Colonic mucosa (tissue), 4 donors: ENCODE measurements around the gene FBXO31. TPM values are rescaled to one million over a fixed set of nuclear protein-coding genes. Genes with fewer than 3 reads are reported as not detected.

ENCODE experiments used
- DNase-seq: peaks from one replicate; pipeline ENCODE4 v3.0.0-alpha.2; 2020
- H3K27ac ChIP-seq: fragments of 200-600 bp; one replicate; pipeline ENCODE4 v1.8.0; 2021
- H3K27me3 ChIP-seq: fragments of 200-600 bp; one replicate; pipeline ENCODE4 v1.8.0; 2021
- H3K36me3 ChIP-seq: fragments of 200-600 bp; one replicate; pipeline ENCODE4 v1.8.0; 2021
- H3K4me1 ChIP-seq: fragments of 200-600 bp; one replicate; pipeline ENCODE4 v1.8.0; 2021; ENCODE audit warnings: mild to moderate bottlenecking
- H3K4me3 ChIP-seq: fragments of 200-600 bp; one replicate; pipeline ENCODE4 v1.8.0; 2021
- H3K9ac ChIP-seq, 2 donors: one replicate each; pipeline ENCODE4 v1.7.0; 2013; ENCODE audit warnings: control low read depth in 2 of 2, low read depth in 2 of 2, low read length in 2 of 2
- H3K9me3 ChIP-seq: fragments of 200-600 bp; one replicate; pipeline ENCODE4 v1.8.0; 2021
- CTCF ChIP-seq: fragments of 200-600 bp; IDR thresholded peaks from one replicate; pipeline ENCODE4 v1.8.0; 2022; ENCODE audit warnings: antibody characterized with exemption, mild to moderate bottlenecking
- intact Hi-C: fragments of 100-400 bp; cut with DNase I; formaldehyde crosslinking; loops from one replicate; pipeline ENCODE4 v1.14.1; 2022
- total RNA-seq, 2 donors: library from RNA; stranded (reverse); fragmentation: NEBNext Ultra II Directional in 1 of 2; extraction: Animal tissue kit (Norgen Biotek cat#: 25700) in 1 of 2; gene quantifications; one replicate each; pipeline ENCODE4 v1.2.1, GENCODE V29; 2021
- donor health status: healthy.
- donor health status: DM: no; HTN: no; CAD: no.
- donor health status: DM: no; HTN: no; CAD: no.

FBXO31 gene
- total RNA-seq, 2 donors from 2014 or later, result 35.1 to 52.3 TPM

- peaks cover 14% of the 10 kb centered on the region for H3K4me1 ChIP-seq
- DNase-seq, result no peak
- H3K9ac ChIP-seq, result no peak overlapping the region
- no peaks in the 10 kb centered on the region for H3K27me3 ChIP-seq
- H3K4me3 ChIP-seq, result no peak overlapping the region
- H3K9me3 ChIP-seq, result no peaks in the 10 kb centered on the region
- TF ChIP-seq CTCF, result no peak
- no peak overlapping the region for H3K27ac ChIP-seq
- H3K36me3 ChIP-seq, result no peaks in the 10 kb centered on the region
- intact Hi-C loops, result no loop called here
These were observed 11.3 kb downstream of the FBXO31 start for GRCh38 chr16:87372305-87372704.

- TF ChIP-seq CTCF, result no peak
- H3K9me3 ChIP-seq, result no peaks in the 10 kb centered on the region
- no peaks in the 10 kb centered on the region for H3K27me3 ChIP-seq
- intact Hi-C loops, result no loop called here
- no peak for DNase-seq
- no peaks in the 10 kb centered on the region for H3K36me3 ChIP-seq
- H3K4me1 ChIP-seq, result peaks cover 17% of the 10 kb centered on the region
- H3K27ac ChIP-seq, result no peak overlapping the region
- no peak overlapping the region for H3K9ac ChIP-seq
- no peak overlapping the region for H3K4me3 ChIP-seq
These were observed 12.2 kb downstream of the FBXO31 start for GRCh38 chr16:87371261-87371866.

- Histone ChIP-seq H3K27me3 (no peaks in the 10 kb centered on the region), H3K4me1 (peaks cover 23% of the 10 kb centered on the region), H3K27ac (no peak overlapping the region), H3K4me3 (no peak overlapping the region), H3K9ac (no peak overlapping the region), H3K9me3 (no peaks in the 10 kb centered on the region), H3K36me3 (no peaks in the 10 kb centered on the region)
- TF ChIP-seq CTCF, result no peak
- no peak for DNase-seq
- intact Hi-C loops, result no loop called here
These were observed 13.5 kb downstream of the FBXO31 start for GRCh38 chr16:87369796-87370719.

- intact Hi-C loops, result no loop called here
- Histone ChIP-seq H3K9me3 (no peaks in the 10 kb centered on the region), H3K4me1 (peaks cover 25% of the 10 kb centered on the region), H3K36me3 (no peaks in the 10 kb centered on the region), H3K27ac (no peak overlapping the region), H3K4me3 (no peak overlapping the region), H3K9ac (no peak overlapping the region), H3K27me3 (no peaks in the 10 kb centered on the region)
- no peak for TF ChIP-seq CTCF
- no peak for DNase-seq
These were observed 14.3 kb downstream of the FBXO31 start for GRCh38 chr16:87369117-87369765.

GRCh38 chr16:87368029-87368770, 15.4 kb downstream of the FBXO31 start:
- H3K4me3 ChIP-seq, result no peak overlapping the region
- no peak for TF ChIP-seq CTCF
- H3K9me3 ChIP-seq, result no peaks in the 10 kb centered on the region
- H3K36me3 ChIP-seq, result no peaks in the 10 kb centered on the region
- H3K4me1 ChIP-seq, result peaks cover 27% of the 10 kb centered on the region
- H3K9ac ChIP-seq, result no peak overlapping the region
- H3K27me3 ChIP-seq, result no peaks in the 10 kb centered on the region
- no peak for DNase-seq
- intact Hi-C loops, result no loop called here
- no peak overlapping the region for H3K27ac ChIP-seq
